Dorsolateral prefrontal cortex (tissue), 118 donors: Measurements from ENCODE around the gene HAPLN2. TPM values are rescaled to one million over a fixed set of nuclear protein-coding genes. Genes with fewer than 3 reads are reported as not detected.

Experiments
- total RNA-seq, 120 experiments: library from RNA; stranded (reverse); gene quantifications; one replicate each; pipeline versions ENCODE4 v1.2.3 to v1.2.4, GENCODE V29; 2022

HAPLN2 gene
- total RNA-seq, 120 experiments from 2014 or later, result 30.2 to 650 (median 143) TPM

Other genes starting within 250 kb of the HAPLN2 start
- 100 to 1,000 TPM in 40 of 120 experiments, 10 to 100 TPM in 80; 63.8 to 123 (median 93.8) TPM for gene MEF2D, start 118.6 kb upstream of the HAPLN2 start, total RNA-seq
- 1 to 10 TPM in 89 of 120 experiments, under 1 TPM in 31; 0.20 to 4.4 (median 1.4) TPM for gene IQGAP3, start 46.9 kb upstream of the HAPLN2 start, total RNA-seq
- gene TTC24, start 39.7 kb upstream of the HAPLN2 start, total RNA-seq, result 1 to 10 TPM in 24 of 120 experiments, under 1 TPM in 50, not detected in 46; 0.25 to 2.5 (median 0.77) TPM
- gene NAXE, start 27.6 kb upstream of the HAPLN2 start, total RNA-seq, result 100 to 1,000 TPM in 16 of 120 experiments, 10 to 100 TPM in 104; 61.2 to 124 (median 88.4) TPM
- gene GPATCH4, start 17.9 kb upstream of the HAPLN2 start, total RNA-seq, result 10 to 100 TPM; 15.8 to 40.9 (median 28.2) TPM
- gene BCAN, start 22.7 kb downstream of the HAPLN2 start, total RNA-seq, result 100 to 1,000 TPM in 103 of 120 experiments, 10 to 100 TPM in 17; 56.3 to 240 (median 123) TPM
- 10 to 100 TPM in 116 of 120 experiments, 1 to 10 TPM in 4; 6.0 to 31.4 (median 15.6) TPM for gene NES, start 58.0 kb downstream of the HAPLN2 start, total RNA-seq
- 10 to 100 TPM in 47 of 120 experiments, 1 to 10 TPM in 73; 1.8 to 25.0 (median 9.2) TPM for gene CRABP2, start 86.2 kb downstream of the HAPLN2 start, total RNA-seq
- 10 to 100 TPM; 18.8 to 53.1 (median 32.3) TPM for gene METTL25B, start 109.1 kb downstream of the HAPLN2 start, total RNA-seq
- gene ISG20L2, start 109.4 kb downstream of the HAPLN2 start, total RNA-seq, result 10 to 100 TPM; 16.3 to 48.9 (median 30.2) TPM
- 10 to 100 TPM; 38.0 to 78.2 (median 53.2) TPM for gene MRPL24, start 121.7 kb downstream of the HAPLN2 start, total RNA-seq
- 100 to 1,000 TPM in 98 of 120 experiments, 10 to 100 TPM in 22; 83.7 to 170 (median 109) TPM for gene HDGF, start 132.3 kb downstream of the HAPLN2 start, total RNA-seq
- gene PRCC, start 148.1 kb downstream of the HAPLN2 start, total RNA-seq, result 10 to 100 TPM; 46.7 to 90.4 (median 66.7) TPM
- gene SH2D2A, start 197.4 kb downstream of the HAPLN2 start, total RNA-seq, result 1 to 10 TPM in 28 of 120 experiments, under 1 TPM in 57, not detected in 35; 0.25 to 3.8 (median 0.84) TPM
- 1 to 10 TPM in 8 of 120 experiments, under 1 TPM in 48, not detected in 64; 0.07 to 2.8 (median 0.30) TPM for gene INSRR, start 239.7 kb downstream of the HAPLN2 start, total RNA-seq
- gene NTRK1, start 241.4 kb downstream of the HAPLN2 start, total RNA-seq, result 1 to 10 TPM in 20 of 120 experiments, under 1 TPM in 70, not detected in 30; 0.16 to 3.1 (median 0.66) TPM